DOHH2 (cell line): ENCODE data around the gene SLC35F1.

ENCODE experiments used
- H3F3A ChIP-seq: fragments of 200-600 bp; sonication (generic), shearing (Covaris generic); 2 replicates; pipeline ENCODE4 v1.6.0; 2016; ENCODE audit warnings: antibody characterized with exemption, mild to moderate bottlenecking; ENCODE audit not compliant: control insufficient read depth, insufficient read depth
- H3K27ac ChIP-seq: fragments of 200-600 bp; sonication (generic); 2 replicates; pipeline ENCODE4 v1.5.1; 2014; ENCODE audit warnings: low read depth, mild to moderate bottlenecking, low read length, moderate library complexity
- H3K27me3 ChIP-seq: fragments of 200-600 bp; sonication (generic); 2 replicates; pipeline ENCODE4 v1.6.1; 2014; ENCODE audit warnings: mild to moderate bottlenecking, low read length, mixed read lengths; ENCODE audit not compliant: control insufficient read depth
- H3K36me3 ChIP-seq: fragments of 200-600 bp; sonication (generic); 2 replicates; pipeline ENCODE4 v1.6.1; 2014; ENCODE audit warnings: mild to moderate bottlenecking, low read length, moderate library complexity, mixed read lengths; ENCODE audit not compliant: control insufficient read depth
- H3K4me1 ChIP-seq: fragments of 200-600 bp; sonication (generic); 2 replicates; pipeline ENCODE4 v1.6.1; 2014; ENCODE audit warnings: mild to moderate bottlenecking, low read length, mixed read lengths; ENCODE audit not compliant: control insufficient read depth
- H3K4me2 ChIP-seq: fragments of 200-600 bp; sonication (generic); 2 replicates; pipeline ENCODE4 v1.6.0; 2014; ENCODE audit warnings: mild to moderate bottlenecking, low read length, moderate library complexity
- H3K4me3 ChIP-seq: fragments of 200-600 bp; sonication (generic); 2 replicates; pipeline ENCODE4 v1.5.1; 2014; ENCODE audit warnings: mild to moderate bottlenecking, low read length, mixed read lengths
- H3K79me2 ChIP-seq: fragments of 200-600 bp; sonication (generic); 2 replicates; pipeline ENCODE4 v1.6.1; 2014; ENCODE audit warnings: mild to moderate bottlenecking, low read length, mixed read lengths; ENCODE audit not compliant: control insufficient read depth
- H3K9me2 ChIP-seq: fragments of 200-600 bp; sonication (generic); replicated peaks from 2 replicates; pipeline ENCODE4 v1.6.1; 2014; ENCODE audit warnings: mild to moderate bottlenecking, low read length, mixed read lengths; ENCODE audit not compliant: control insufficient read depth
- H3K9me3 ChIP-seq: fragments of 200-600 bp; sonication (generic); 2 replicates; pipeline ENCODE4 v1.6.1; 2014; ENCODE audit warnings: antibody characterized with exemption, low read length, mixed read lengths; ENCODE audit not compliant: control insufficient read depth, insufficient read depth
- H4K20me1 ChIP-seq: fragments of 200-600 bp; sonication (generic); 2 replicates; pipeline ENCODE4 v1.6.0; 2014; ENCODE audit warnings: low read depth, mild to moderate bottlenecking, antibody characterized with exemption, low read length, moderate library complexity; ENCODE audit not compliant: control insufficient read depth, insufficient read depth
- EZH2phosphoT487 ChIP-seq: fragments of 200-600 bp; sonication (generic); IDR thresholded peaks from 2 replicates; pipeline ENCODE4 v1.6.1; 2017; ENCODE audit warnings: borderline replicate concordance, mild to moderate bottlenecking, antibody characterized with exemption, low read length, moderate library complexity, mixed read lengths
- TF ChIP-seq, protein P1 (sequence below): fragments of 200-600 bp; sonication (generic); IDR thresholded peaks from one replicate; pipeline ENCODE4 v1.5.1; 2014; ENCODE audit warnings: antibody characterized with exemption, mild to moderate bottlenecking, low read depth, low read length; ENCODE audit not compliant: poor library complexity, severe bottlenecking

Gene SLC35F1

DNA sequence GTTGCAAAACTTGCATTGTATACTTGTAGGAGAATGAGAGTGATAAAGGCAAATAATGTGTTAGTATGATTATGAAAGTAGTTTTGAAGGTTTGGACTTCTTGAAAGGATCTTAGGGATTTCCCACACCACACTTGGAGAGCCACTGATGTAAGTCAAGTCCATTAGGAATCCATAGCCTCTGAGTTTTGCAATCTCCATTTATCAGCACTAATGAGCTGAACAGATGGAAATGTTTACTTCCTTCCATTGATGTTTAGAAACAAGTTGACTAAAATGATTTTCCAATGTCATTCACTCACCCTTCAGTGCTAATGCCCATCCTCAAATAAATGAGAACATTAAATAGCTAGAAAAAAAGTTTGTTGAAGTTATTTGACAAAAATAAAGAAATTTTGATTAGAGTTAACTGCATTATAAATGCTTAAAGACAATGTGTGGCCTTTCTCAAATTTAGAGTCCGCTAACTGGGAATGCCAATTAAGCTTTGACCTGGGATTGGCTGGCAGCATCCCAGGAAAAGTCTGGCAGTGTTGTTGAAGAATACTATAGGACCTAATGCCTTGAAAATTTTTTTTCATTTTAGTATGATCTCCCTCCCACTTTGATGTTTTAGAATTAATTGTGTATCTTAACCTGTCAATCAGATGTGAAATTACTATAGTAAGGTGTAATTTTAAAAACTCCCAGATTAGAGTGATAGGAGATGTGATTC is 68.0 kb downstream of the SLC35F1 start:
- Histone ChIP-seq H3K36me3 (no peaks in the 10 kb centered on the region), H3K27me3 (no peaks in the 10 kb centered on the region), H3K79me2 (no peaks in the 10 kb centered on the region), H3K4me3 (no peak overlapping the region), H3F3A (no peaks in the 10 kb centered on the region), H4K20me1 (no peaks in the 10 kb centered on the region), H3K27ac (no peak overlapping the region), H3K4me2 (no peak overlapping the region), H3K9me2 (no peaks in the 10 kb centered on the region), H3K9me3 (no peaks in the 10 kb centered on the region), H3K4me1 (no peaks in the 10 kb centered on the region)
- no peak for TF ChIP-seq EZH2phosphoT487

- no peaks in the 10 kb centered on the region for H3K9me2 ChIP-seq
- H3F3A ChIP-seq, result no peaks in the 10 kb centered on the region
- no peak for TF ChIP-seq EZH2phosphoT487
- TF ChIP-seq, protein P1, sequence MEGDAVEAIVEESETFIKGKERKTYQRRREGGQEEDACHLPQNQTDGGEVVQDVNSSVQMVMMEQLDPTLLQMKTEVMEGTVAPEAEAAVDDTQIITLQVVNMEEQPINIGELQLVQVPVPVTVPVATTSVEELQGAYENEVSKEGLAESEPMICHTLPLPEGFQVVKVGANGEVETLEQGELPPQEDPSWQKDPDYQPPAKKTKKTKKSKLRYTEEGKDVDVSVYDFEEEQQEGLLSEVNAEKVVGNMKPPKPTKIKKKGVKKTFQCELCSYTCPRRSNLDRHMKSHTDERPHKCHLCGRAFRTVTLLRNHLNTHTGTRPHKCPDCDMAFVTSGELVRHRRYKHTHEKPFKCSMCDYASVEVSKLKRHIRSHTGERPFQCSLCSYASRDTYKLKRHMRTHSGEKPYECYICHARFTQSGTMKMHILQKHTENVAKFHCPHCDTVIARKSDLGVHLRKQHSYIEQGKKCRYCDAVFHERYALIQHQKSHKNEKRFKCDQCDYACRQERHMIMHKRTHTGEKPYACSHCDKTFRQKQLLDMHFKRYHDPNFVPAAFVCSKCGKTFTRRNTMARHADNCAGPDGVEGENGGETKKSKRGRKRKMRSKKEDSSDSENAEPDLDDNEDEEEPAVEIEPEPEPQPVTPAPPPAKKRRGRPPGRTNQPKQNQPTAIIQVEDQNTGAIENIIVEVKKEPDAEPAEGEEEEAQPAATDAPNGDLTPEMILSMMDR, result peak; percentile 75
- no peaks in the 10 kb centered on the region for H3K27me3 ChIP-seq
- H3K27ac ChIP-seq, result no peak overlapping the region
- no peak overlapping the region for H3K4me3 ChIP-seq
- H4K20me1 ChIP-seq, result no peaks in the 10 kb centered on the region
- H3K36me3 ChIP-seq, result no peaks in the 10 kb centered on the region
- no peaks in the 10 kb centered on the region for H3K79me2 ChIP-seq
- no peaks in the 10 kb centered on the region for H3K4me1 ChIP-seq
- H3K9me3 ChIP-seq, result no peaks in the 10 kb centered on the region
- H3K4me2 ChIP-seq, result no peak overlapping the region
Measured at GRCh38 chr6:117976030-117976651, 69.1 kb downstream of the SLC35F1 start.

DNA sequence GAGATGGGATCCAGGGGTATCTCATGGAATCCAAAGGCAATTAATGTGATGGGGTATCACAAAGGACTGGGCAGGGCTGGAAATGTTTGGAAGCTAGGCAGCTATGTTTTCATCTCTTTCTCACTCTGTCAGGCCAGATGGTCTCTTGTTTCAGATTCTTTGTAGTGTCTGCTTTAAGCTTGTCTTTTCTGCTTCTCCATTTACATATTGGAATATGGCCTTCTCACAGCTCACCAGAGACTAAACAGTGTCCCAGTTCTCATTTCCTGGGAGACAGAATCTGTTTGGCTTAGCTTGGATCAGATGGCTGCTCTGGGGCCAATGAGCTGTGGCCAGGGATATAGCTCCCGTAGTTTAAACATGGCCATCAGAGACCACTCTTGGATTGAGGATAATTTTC is 78.9 kb downstream of the SLC35F1 start:
- no peaks in the 10 kb centered on the region for H4K20me1 ChIP-seq
- no peaks in the 10 kb centered on the region for H3F3A ChIP-seq
- no peaks in the 10 kb centered on the region for H3K36me3 ChIP-seq
- H3K27ac ChIP-seq, result no peak overlapping the region
- no peaks in the 10 kb centered on the region for H3K27me3 ChIP-seq
- no peaks in the 10 kb centered on the region for H3K9me2 ChIP-seq
- H3K79me2 ChIP-seq, result no peaks in the 10 kb centered on the region
- no peak overlapping the region for H3K4me2 ChIP-seq
- H3K9me3 ChIP-seq, result no peaks in the 10 kb centered on the region
- H3K4me3 ChIP-seq, result no peak overlapping the region
- TF ChIP-seq EZH2phosphoT487, result no peak
- TF ChIP-seq, protein P1, result no peak
- H3K4me1 ChIP-seq, result no peaks in the 10 kb centered on the region

DNA sequence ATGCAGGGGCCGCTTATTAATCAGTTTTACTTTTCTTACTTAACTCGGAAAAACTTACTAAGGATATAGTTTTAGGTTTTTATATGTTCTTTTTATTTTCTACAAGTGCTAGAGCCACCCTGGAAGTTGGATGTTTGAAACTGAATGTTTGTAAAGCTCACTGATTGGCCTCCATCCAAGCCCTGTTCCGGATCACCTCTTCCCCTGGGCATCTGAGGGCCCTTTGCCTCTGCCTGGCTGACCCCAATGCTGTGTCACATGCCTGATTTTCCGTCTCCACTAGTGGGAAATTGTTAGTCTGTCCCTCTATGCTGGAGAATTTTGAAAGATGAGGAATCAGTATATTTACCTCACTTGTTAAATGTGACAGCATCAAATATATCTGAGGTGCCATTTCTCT is 79.3 kb downstream of the SLC35F1 start:
- Histone ChIP-seq H3K27me3 (no peaks in the 10 kb centered on the region), H3K27ac (no peak overlapping the region), H4K20me1 (no peaks in the 10 kb centered on the region), H3K36me3 (no peaks in the 10 kb centered on the region), H3K9me2 (no peaks in the 10 kb centered on the region), H3K79me2 (no peaks in the 10 kb centered on the region), H3K4me2 (no peak overlapping the region), H3K4me3 (no peak overlapping the region), H3F3A (no peaks in the 10 kb centered on the region), H3K4me1 (no peaks in the 10 kb centered on the region), H3K9me3 (no peaks in the 10 kb centered on the region)
- TF ChIP-seq EZH2phosphoT487, result no peak
- TF ChIP-seq, protein P1, result no peak
